Lung (tissue), 12 donors: ENCODE measurements around the gene DNAH9. TPM values are rescaled to one million over a fixed set of nuclear protein-coding genes. Genes with fewer than 3 reads are reported as not detected.

Experiments used
- ATAC-seq: fragments of 200-7000 bp; cut with Tn5 transposase; one replicate; pipeline ENCODE4 v1.9.1; 2020; ENCODE audit warnings: moderate number of reproducible peaks; ENCODE audit not compliant: insufficient read depth, low FRiP score
- DNase-seq, 3 donors: peaks; one replicate each; pipeline ENCODE4 v3.0.0-alpha.2; 2013 to 2017
- H3K27ac ChIP-seq, 2 donors: one replicate each; pipeline ENCODE4 v1.5.1; 2013; ENCODE audit warnings: mild to moderate bottlenecking in 2 of 2, moderate library complexity in 2 of 2, control low read depth in 1 of 2, inconsistent platforms in 1 of 2, low read depth in 1 of 2, low read length in 1 of 2
- H3K27me3 ChIP-seq, 3 donors: one replicate each; pipeline ENCODE4 v1.5.1; 2013; ENCODE audit warnings: low read length in 2 of 3; ENCODE audit not compliant: control insufficient read depth in 3 of 3, insufficient read depth in 3 of 3
- H3K36me3 ChIP-seq, 4 donors: one replicate each; pipeline ENCODE4 v1.5.1; 2013; ENCODE audit warnings: low read length in 4 of 4, mild to moderate bottlenecking in 1 of 4, moderate library complexity in 1 of 4; ENCODE audit not compliant: control insufficient read depth in 4 of 4, insufficient read depth in 4 of 4
- H3K4me1 ChIP-seq, 5 donors: one replicate each; pipeline ENCODE4 v1.5.1; 2013; ENCODE audit warnings: low read length in 5 of 5, mild to moderate bottlenecking in 2 of 5, moderate library complexity in 1 of 5; ENCODE audit not compliant: control insufficient read depth in 5 of 5, insufficient read depth in 5 of 5
- H3K4me3 ChIP-seq: one replicate; pipeline ENCODE4 v1.5.1; 2013; ENCODE audit warnings: mild to moderate bottlenecking, control low read depth, moderate library complexity
- H3K9ac ChIP-seq, 2 donors: one replicate each; pipeline ENCODE4 v1.5.1; 2013; ENCODE audit warnings: low read length in 2 of 2, control low read depth in 1 of 2; ENCODE audit not compliant: insufficient read depth in 1 of 2
- H3K9me3 ChIP-seq, 4 donors: one replicate each; pipeline ENCODE4 v1.5.1; 2013; ENCODE audit warnings: low read length in 3 of 4, mild to moderate bottlenecking in 1 of 4, moderate library complexity in 1 of 4; ENCODE audit not compliant: control insufficient read depth in 4 of 4, insufficient read depth in 3 of 4
- WGBS, 2 donors: extraction: QIAGEN DNeasy Blood & Tissue Kit; methylation state at CpG; one replicate each; pipeline ENCODE4 v1.1.7; 2013; 5-methylcytosine and 5-hydroxymethylcytosine counted together
- polyA plus RNA-seq, 2 donors: library from polyadenylated mRNA; stranded (reverse); fragments of 200-250 nt; gene quantifications; one replicate each; pipeline ENCODE4 v1.2.1, GENCODE V29; 2013
- total RNA-seq, 2 donors: library from RNA; depleted of rRNA in 1 of 2; stranded (reverse); fragments of >200 nt in 1 of 2; gene quantifications; one replicate each; pipeline ENCODE4 v1.2.1, GENCODE V29; 2014 to 2021
- TF ChIP-seq, protein P1 (sequence below): IDR thresholded peaks from 2 replicates; pipeline ENCODE4 v1.5.1; 2012; ENCODE audit warnings: mild to moderate bottlenecking; ENCODE audit errors: control extremely low read depth, extremely low read depth
- donor health status: control.
- donor health status: control.
- donor health status: Bipolar disorder and iron deficiency.
- donor health status: healthy.
- donor health status: DM: yes; HTN: yes; CAD: no.

Gene DNAH9
- total and polyA plus RNA-seq, 4 donors: 4.0 to 36.1 (median 20.9) TPM

GRCh38 chr17:11999696-12000095 is 401.4 kb downstream of the DNAH9 start:
- no peak for ATAC-seq

GRCh38 chr17:12007466-12007865 is 409.2 kb downstream of the DNAH9 start:
- WGBS, 2 donors: 85 to 88% methylated on average over 5 of the region's 5 CpGs
- Histone ChIP-seq H3K27me3 (no peaks in the 10 kb centered on the region), H3K36me3 (no peaks in the 10 kb centered on the region), H3K9me3 (no peaks in the 10 kb centered on the region), H3K4me1 (no peaks in the 10 kb centered on the region), H3K9ac (no peak overlapping the region), H3K4me3 (no peak overlapping the region), H3K27ac (no peak overlapping the region)
- no peak for ATAC-seq
- no peak for DNase-seq
- TF ChIP-seq, protein P1, sequence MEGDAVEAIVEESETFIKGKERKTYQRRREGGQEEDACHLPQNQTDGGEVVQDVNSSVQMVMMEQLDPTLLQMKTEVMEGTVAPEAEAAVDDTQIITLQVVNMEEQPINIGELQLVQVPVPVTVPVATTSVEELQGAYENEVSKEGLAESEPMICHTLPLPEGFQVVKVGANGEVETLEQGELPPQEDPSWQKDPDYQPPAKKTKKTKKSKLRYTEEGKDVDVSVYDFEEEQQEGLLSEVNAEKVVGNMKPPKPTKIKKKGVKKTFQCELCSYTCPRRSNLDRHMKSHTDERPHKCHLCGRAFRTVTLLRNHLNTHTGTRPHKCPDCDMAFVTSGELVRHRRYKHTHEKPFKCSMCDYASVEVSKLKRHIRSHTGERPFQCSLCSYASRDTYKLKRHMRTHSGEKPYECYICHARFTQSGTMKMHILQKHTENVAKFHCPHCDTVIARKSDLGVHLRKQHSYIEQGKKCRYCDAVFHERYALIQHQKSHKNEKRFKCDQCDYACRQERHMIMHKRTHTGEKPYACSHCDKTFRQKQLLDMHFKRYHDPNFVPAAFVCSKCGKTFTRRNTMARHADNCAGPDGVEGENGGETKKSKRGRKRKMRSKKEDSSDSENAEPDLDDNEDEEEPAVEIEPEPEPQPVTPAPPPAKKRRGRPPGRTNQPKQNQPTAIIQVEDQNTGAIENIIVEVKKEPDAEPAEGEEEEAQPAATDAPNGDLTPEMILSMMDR: no peak

More at GRCh38 chr17:11999696-12000095, 401.4 kb downstream of the DNAH9 start:
- Histone ChIP-seq H3K9me3 (no peaks in the 10 kb centered on the region), H3K36me3 (no peaks in the 10 kb centered on the region), H3K9ac (no peak overlapping the region), H3K27me3 (no peaks in the 10 kb centered on the region), H3K4me3 (no peak overlapping the region), H3K27ac (no peak overlapping the region), H3K4me1 (peaks cover 0 to 4% (median 0%) of the 10 kb centered on the region in 5 donors)
- no peak for DNase-seq
- TF ChIP-seq, protein P1: no peak
- WGBS, 2 donors: 43 to 78% methylated on average over 5 of the region's 5 CpGs
